Bronchial epithelial cell (primary cell): ENCODE measurements around the gene GFRAL. TPM values are rescaled to one million over a fixed set of nuclear protein-coding genes. Genes with fewer than 3 reads are reported as not detected.

ENCODE experiments used
- DNase-seq: peaks from one replicate; pipeline ENCODE4 v3.0.0-alpha.2; 2010; ENCODE audit warnings: low read depth
- FAIRE-seq: peaks from 2 replicates; lab custom pipeline; 2011; peaks lifted over from hg19 to GRCh38; lab: Jason Lieb, UNC
- H3K27me3 ChIP-seq: 2 replicates; pipeline ENCODE4 v1.5.1; 2011; ENCODE audit warnings: low read length; ENCODE audit not compliant: control insufficient read depth, insufficient read depth
- H3K36me3 ChIP-seq: 2 replicates; pipeline ENCODE4 v1.5.1; 2011; ENCODE audit warnings: low read length; ENCODE audit not compliant: control insufficient read depth, insufficient read depth
- H3K4me3 ChIP-seq: 2 replicates; pipeline ENCODE4 v1.5.1; 2011; ENCODE audit warnings: mild to moderate bottlenecking, low read depth, low read length, control low read depth
- total RNA-seq: library from RNA; depleted of rRNA; stranded (reverse); fragments of >200 nt; gene quantifications from 2 replicates; pipeline ENCODE4 v1.2.1, GENCODE V29; 2014
- TF ChIP-seq, protein P1 (sequence below): IDR thresholded peaks from 2 replicates; pipeline ENCODE4 v1.5.1; 2011; ENCODE audit warnings: mild to moderate bottlenecking, moderate library complexity, low read length, control low read depth, inconsistent platforms; ENCODE audit not compliant: insufficient read depth, severe bottlenecking

The GFRAL gene
- total RNA-seq, 1 donor from 2014 or later, result not detected

DNA sequence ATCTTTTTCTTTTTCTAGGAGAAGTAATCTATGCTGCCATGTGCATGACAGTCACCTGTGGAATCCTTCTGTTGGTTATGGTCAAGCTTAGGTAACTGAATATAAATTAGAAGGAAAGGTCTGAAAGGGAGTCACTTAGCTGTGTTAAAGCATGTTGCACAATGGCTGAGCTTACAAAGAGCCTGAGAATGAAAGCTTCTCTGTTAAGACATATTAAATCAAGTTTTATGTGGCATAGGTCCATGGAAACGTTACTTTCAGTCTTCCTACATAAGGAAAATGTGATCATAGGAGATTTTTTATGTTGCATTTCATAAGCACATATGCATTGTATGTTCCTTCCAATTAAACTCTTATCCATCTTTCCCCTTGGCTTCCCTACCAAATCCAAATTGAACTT, 72.1 kb downstream of the GFRAL start:
- DNase-seq (peak; percentile 7), FAIRE-seq (no peak)
- no peaks in the 10 kb centered on the region for H3K27me3 ChIP-seq
- no peaks in the 10 kb centered on the region for H3K36me3 ChIP-seq
- no peak overlapping the region for H3K4me3 ChIP-seq
- TF ChIP-seq, protein P1, sequence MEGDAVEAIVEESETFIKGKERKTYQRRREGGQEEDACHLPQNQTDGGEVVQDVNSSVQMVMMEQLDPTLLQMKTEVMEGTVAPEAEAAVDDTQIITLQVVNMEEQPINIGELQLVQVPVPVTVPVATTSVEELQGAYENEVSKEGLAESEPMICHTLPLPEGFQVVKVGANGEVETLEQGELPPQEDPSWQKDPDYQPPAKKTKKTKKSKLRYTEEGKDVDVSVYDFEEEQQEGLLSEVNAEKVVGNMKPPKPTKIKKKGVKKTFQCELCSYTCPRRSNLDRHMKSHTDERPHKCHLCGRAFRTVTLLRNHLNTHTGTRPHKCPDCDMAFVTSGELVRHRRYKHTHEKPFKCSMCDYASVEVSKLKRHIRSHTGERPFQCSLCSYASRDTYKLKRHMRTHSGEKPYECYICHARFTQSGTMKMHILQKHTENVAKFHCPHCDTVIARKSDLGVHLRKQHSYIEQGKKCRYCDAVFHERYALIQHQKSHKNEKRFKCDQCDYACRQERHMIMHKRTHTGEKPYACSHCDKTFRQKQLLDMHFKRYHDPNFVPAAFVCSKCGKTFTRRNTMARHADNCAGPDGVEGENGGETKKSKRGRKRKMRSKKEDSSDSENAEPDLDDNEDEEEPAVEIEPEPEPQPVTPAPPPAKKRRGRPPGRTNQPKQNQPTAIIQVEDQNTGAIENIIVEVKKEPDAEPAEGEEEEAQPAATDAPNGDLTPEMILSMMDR, result no peak

DNA sequence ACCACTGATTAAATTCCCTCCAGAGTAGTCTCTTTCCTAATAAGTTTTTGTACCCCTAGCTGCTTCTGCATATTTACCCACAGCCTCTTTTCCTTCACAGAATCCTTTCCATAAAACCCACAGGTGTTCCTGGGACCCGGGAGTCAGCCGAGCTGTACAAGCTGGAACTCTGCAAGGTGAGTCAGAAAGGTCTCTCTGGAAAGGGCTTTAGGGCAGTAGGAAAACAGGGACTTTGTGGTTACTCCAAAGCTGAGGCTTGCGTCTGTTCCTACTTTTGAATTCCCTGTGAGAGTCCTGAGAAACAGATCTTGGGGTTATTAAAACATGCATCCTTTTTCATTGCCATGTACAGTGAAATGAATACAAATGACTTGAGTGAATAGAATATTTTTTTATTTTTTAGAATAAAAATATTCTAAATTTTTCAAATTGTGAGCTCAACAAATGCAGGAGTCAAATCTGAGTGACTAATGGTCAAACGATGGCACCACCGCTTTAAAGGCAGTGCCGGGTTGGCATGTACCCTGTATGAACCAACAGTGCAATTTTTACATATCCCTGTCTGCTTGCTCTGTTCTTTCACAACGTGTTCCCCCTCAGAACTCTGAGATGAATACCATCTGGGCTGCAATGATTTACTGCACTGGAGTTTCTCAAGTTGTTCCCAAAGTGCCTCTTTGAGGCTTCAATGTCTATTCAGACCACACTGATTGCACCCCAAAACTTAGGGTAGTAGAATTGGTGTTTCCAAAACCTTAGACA, 78.4 kb downstream of the GFRAL start:
- Histone ChIP-seq H3K27me3 (no peaks in the 10 kb centered on the region), H3K4me3 (no peak overlapping the region), H3K36me3 (no peaks in the 10 kb centered on the region)
- no peak for DNase-seq
- TF ChIP-seq, protein P1, result no peak
- no peak for FAIRE-seq

DNA sequence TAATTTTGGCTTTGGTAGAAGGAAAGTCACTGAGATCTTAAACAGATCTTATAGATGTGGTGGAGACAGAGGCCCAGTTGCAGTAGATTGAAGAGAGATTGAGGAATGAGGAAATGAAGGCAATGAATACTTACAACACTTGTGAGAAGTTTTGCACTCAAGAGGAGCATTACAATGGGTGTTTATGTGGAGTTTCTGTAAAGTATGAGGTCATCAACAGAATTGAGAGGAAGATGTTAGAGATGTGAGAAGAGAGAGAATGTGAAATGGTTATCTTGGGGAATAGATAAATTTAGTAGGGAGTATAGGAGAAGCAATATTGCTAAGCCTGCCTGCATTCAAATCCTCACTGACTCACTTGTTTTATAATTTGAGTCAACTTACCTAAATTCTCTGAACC, 83.4 kb downstream of the GFRAL start:
- TF ChIP-seq, protein P1, result no peak
- FAIRE-seq, result no peak
- no peaks in the 10 kb centered on the region for H3K27me3 ChIP-seq
- H3K36me3 ChIP-seq, result no peaks in the 10 kb centered on the region
- no peak for DNase-seq
- no peak overlapping the region for H3K4me3 ChIP-seq

DNA sequence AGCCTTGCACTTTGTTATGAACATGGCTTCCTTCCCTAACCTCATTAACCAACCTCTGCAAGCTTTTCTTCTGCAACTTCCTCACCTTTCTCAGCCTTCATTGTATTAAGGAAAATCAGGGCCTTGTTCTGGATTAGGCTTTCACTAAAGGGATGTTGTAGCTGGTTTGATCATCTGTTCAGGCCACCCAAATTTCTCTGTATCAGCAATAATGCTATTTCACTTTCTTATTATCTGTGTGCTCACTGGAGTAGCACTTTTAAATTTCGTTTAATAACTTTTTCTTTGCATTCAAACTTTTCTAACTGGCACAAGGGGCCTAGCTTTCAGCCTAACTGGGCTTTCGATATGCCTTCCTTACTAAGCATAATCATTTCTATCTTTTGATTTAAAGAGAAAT, 96.7 kb downstream of the GFRAL start:
- FAIRE-seq (no peak), DNase-seq (no peak)

DNA sequence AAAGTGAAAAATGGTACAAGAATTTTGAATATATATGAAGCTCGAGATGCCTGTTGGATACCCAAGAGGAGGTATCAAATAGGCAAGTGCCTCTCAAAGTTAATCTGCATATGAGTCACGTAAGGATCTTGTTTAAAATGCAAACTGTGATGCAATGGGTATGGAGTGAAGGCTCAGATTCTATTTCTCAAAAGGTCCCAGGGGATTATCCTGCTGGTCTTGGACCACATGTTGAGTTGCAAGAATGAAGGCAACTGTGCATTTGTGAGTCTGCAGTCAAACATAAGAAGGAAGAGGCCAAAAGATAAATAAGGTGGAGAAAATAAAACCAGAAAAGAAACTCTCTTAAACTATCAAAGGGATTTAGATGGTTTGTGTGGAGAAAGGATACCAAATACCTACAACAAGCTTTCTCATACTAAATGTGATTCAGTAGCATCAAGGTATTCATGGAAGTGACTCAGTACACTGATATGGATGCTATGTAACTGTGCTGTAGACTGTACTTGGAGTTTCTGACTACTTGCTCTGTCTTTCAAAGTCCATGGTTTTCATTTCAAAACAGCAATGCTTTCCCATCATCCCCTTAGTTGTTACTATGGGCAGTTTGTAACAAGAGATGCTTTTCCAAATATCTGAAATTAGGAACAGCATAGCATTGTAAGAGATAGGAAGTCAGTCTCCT, 106.3 kb downstream of the GFRAL start:
- Histone ChIP-seq H3K36me3 (no peaks in the 10 kb centered on the region), H3K4me3 (no peak overlapping the region), H3K27me3 (no peaks in the 10 kb centered on the region)
- peak; percentile 68 for DNase-seq
- TF ChIP-seq, protein P1, result no peak
- no peak for FAIRE-seq

More for the DNA sequence above, 96.7 kb downstream of the GFRAL start:
- Histone ChIP-seq H3K36me3 (no peaks in the 10 kb centered on the region), H3K27me3 (no peaks in the 10 kb centered on the region), H3K4me3 (no peak overlapping the region)
- TF ChIP-seq, protein P1, result no peak
